DOHH2 (cell line): ENCODE results near the gene CNTN2.

Source experiments
- CTCF ChIP-seq: fragments of 200-600 bp; sonication (generic); IDR thresholded peaks from one replicate; pipeline ENCODE4 v1.5.1; 2014; ENCODE audit warnings: antibody characterized with exemption, mild to moderate bottlenecking, low read depth, low read length; ENCODE audit not compliant: poor library complexity, severe bottlenecking
- EZH2phosphoT487 ChIP-seq: fragments of 200-600 bp; sonication (generic); IDR thresholded peaks from 2 replicates; pipeline ENCODE4 v1.6.1; 2017; ENCODE audit warnings: borderline replicate concordance, mild to moderate bottlenecking, antibody characterized with exemption, low read length, moderate library complexity, mixed read lengths

- TF ChIP-seq CTCF (no peak), EZH2phosphoT487 (no peak)
These were observed 26.4 kb upstream of the CNTN2 start for GRCh38 chr1:205016584-205016983.
